ENCODE results near the gene ONECUT3. TPM values are rescaled to one million over a fixed set of nuclear protein-coding genes. Genes with fewer than 3 reads are reported as not detected.

ONECUT3 gene
- total and polyA plus RNA-seq, 2 of the 4 experiments (the other 2 are of a cell fraction): not detected

DNA sequence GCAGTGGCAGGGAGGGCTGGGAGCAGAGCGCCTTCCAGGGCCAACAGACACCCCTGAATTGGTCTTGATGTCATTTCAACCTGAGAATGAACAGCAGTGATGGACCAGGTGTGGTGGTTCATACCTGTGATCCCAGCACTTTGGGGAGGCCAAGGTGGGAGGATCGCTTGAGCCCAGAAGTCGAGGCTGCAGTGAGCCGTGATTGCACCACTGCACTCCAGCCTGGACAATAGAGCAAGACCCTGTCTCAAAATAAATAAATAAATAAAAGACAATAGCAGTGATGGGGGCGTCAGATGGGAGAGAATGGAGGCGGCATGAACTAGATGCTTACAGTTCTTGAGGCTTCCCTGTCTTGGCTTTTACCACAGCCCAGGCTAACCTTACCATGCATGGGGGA, 46.1 kb upstream of the ONECUT3 start:
- H2BK5ac ChIP-seq (ENCODE audit: low read depth, low read length, poor library complexity, severe bottlenecking): no peak overlapping the region
- no peak overlapping the region for H2BK120ac ChIP-seq (ENCODE audit: low read depth, low read length)
- in situ Hi-C loops (cut with MboI; ENCODE audit: low sequenced_read_pairs) (no loop called here), dilution Hi-C loops (cut with HindIII; ENCODE audit: low sequenced_read_pairs, unreplicated experiment) (no loop called here), intact Hi-C loops (cut with micrococcal nuclease) (no loop called here)
- no peak overlapping the region for H3K56ac ChIP-seq (ENCODE audit: extremely low read depth, insufficient read depth, low read length)
- H3K14ac ChIP-seq (replicated peaks; ENCODE audit: low read depth, low read length): no peak overlapping the region
- BruUV-seq (replicated peaks): no TSS peak
- no peak overlapping the region for H4K8ac ChIP-seq (ENCODE audit: low read depth in 2 of 2, low read length in 2 of 2)
- ATAC-seq (ENCODE audit: low read depth) (no peak), DNase-seq (no peak)
- H3K9me3 ChIP-seq (ENCODE audit: control insufficient read depth, insufficient read depth, low read length): peaks cover 12% of the 10 kb centered on the region
- H3K18ac ChIP-seq (ENCODE audit: low read depth, low read length): no peak overlapping the region
- H2BK20ac ChIP-seq (ENCODE audit: low read depth, low read length): no peak overlapping the region
- no peak overlapping the region for H2AFZ ChIP-seq (replicated peaks; ENCODE audit: low read length, poor library complexity)
- TF ChIP-seq, protein P1, sequence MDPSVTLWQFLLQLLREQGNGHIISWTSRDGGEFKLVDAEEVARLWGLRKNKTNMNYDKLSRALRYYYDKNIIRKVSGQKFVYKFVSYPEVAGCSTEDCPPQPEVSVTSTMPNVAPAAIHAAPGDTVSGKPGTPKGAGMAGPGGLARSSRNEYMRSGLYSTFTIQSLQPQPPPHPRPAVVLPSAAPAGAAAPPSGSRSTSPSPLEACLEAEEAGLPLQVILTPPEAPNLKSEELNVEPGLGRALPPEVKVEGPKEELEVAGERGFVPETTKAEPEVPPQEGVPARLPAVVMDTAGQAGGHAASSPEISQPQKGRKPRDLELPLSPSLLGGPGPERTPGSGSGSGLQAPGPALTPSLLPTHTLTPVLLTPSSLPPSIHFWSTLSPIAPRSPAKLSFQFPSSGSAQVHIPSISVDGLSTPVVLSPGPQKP (IDR thresholded peaks at IDR 0.05; ENCODE audit: borderline replicate concordance, low read depth, low read length): no peak
- TF ChIP-seq RFX5 (IDR thresholded peaks at IDR 0.05; ENCODE audit: low read depth, low read length) (no peak), NFE2L2 (IDR thresholded peaks at IDR 0.05; ENCODE audit: low read depth, low read length) (no peak), FOS (IDR thresholded peaks at IDR 0.05; ENCODE audit: low read depth, low read length) (no peak), CHD1 (IDR thresholded peaks at IDR 0.05; ENCODE audit: low read depth, low read length) (no peak), RAD21 (IDR thresholded peaks at IDR 0.05; ENCODE audit: low read length) (no peak), BHLHE40 (IDR thresholded peaks at IDR 0.05; ENCODE audit: low read depth, low read length) (no peak), SMC3 (IDR thresholded peaks at IDR 0.05; ENCODE audit: low read depth, low read length) (no peak)
- TF ChIP-seq, protein P2, sequence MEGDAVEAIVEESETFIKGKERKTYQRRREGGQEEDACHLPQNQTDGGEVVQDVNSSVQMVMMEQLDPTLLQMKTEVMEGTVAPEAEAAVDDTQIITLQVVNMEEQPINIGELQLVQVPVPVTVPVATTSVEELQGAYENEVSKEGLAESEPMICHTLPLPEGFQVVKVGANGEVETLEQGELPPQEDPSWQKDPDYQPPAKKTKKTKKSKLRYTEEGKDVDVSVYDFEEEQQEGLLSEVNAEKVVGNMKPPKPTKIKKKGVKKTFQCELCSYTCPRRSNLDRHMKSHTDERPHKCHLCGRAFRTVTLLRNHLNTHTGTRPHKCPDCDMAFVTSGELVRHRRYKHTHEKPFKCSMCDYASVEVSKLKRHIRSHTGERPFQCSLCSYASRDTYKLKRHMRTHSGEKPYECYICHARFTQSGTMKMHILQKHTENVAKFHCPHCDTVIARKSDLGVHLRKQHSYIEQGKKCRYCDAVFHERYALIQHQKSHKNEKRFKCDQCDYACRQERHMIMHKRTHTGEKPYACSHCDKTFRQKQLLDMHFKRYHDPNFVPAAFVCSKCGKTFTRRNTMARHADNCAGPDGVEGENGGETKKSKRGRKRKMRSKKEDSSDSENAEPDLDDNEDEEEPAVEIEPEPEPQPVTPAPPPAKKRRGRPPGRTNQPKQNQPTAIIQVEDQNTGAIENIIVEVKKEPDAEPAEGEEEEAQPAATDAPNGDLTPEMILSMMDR (conservative IDR thresholded peaks at IDR 0.05; ENCODE audit: low read depth, low read length): no peak
- TF ChIP-seq, protein P3, sequence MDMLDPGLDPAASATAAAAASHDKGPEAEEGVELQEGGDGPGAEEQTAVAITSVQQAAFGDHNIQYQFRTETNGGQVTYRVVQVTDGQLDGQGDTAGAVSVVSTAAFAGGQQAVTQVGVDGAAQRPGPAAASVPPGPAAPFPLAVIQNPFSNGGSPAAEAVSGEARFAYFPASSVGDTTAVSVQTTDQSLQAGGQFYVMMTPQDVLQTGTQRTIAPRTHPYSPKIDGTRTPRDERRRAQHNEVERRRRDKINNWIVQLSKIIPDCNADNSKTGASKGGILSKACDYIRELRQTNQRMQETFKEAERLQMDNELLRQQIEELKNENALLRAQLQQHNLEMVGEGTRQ (IDR thresholded peaks at IDR 0.05; ENCODE audit: low read depth, low read length): no peak
- no peak overlapping the region for H2BK15ac ChIP-seq (ENCODE audit: low read depth, low read length)
- CTCF ChIA-PET: no interaction called here
- no peak overlapping the region for H3K4me3 ChIP-seq (ENCODE audit: insufficient read depth, low read depth, low read length)
- no CpG with 5 or more reads among the region's 6 CpGs for WGBS, 2 experiments (ENCODE audit: extremely low coverage in 2 of 2, insufficient read length in 1 of 2)
- no peak overlapping the region for H3K9ac ChIP-seq (ENCODE audit: low read depth, low read length)
- no peak overlapping the region for H3K4ac ChIP-seq (ENCODE audit: low read depth, low read length)
- no peak overlapping the region for H4K91ac ChIP-seq (ENCODE audit: insufficient read depth, low read depth, low read length)
- H3K4me2 ChIP-seq (ENCODE audit: low read depth, low read length): no peak overlapping the region
- H2AK9ac ChIP-seq (replicated peaks; ENCODE audit: low read depth, low read length, poor library complexity): no peak overlapping the region
- H3K27me3 ChIP-seq (ENCODE audit: control insufficient read depth, insufficient read depth, low read length): peaks cover 2% of the 10 kb centered on the region; the same call in 1 of the 2 replicates
- H2AK5ac ChIP-seq (ENCODE audit: low read depth, low read length): no peak overlapping the region
- POLR2A ChIA-PET (ENCODE audit: unreplicated experiment): no interaction called here
- H3K9me1 ChIP-seq (ENCODE audit: insufficient read depth, low read length): no peaks in the 10 kb centered on the region
- no peaks in the 10 kb centered on the region for H4K20me1 ChIP-seq (ENCODE audit: insufficient read depth, low read length)
- no peak overlapping the region for H3K23ac ChIP-seq (ENCODE audit: low read depth, low read length)
- no peak overlapping the region for H4K5ac ChIP-seq (ENCODE audit: low read depth, low read length)
- no peaks in the 10 kb centered on the region for H3K79me1 ChIP-seq (ENCODE audit: low read depth in 1 of 2, low read length in 2 of 2)
- no peak overlapping the region for H3K27ac ChIP-seq (ENCODE audit: insufficient read depth, low read length)
- H3K4me1 ChIP-seq (ENCODE audit: control insufficient read depth, insufficient read depth, low read length): no peaks in the 10 kb centered on the region
- H3K36me3 ChIP-seq (ENCODE audit: control insufficient read depth, insufficient read depth, low read length): no peaks in the 10 kb centered on the region
